GM20431 (cell line): ENCODE data around the gene XYLT1.

ENCODE experiments used
- in situ Hi-C: fragments of 300-500 bp; cut with MseI, MboI; formaldehyde crosslinking; loops from one replicate; pipeline ENCODE4 v1.15.0; 2020; ENCODE audit warnings: low sequenced_read_pairs; ENCODE audit not compliant: unreplicated experiment

The XYLT1 gene

DNA sequence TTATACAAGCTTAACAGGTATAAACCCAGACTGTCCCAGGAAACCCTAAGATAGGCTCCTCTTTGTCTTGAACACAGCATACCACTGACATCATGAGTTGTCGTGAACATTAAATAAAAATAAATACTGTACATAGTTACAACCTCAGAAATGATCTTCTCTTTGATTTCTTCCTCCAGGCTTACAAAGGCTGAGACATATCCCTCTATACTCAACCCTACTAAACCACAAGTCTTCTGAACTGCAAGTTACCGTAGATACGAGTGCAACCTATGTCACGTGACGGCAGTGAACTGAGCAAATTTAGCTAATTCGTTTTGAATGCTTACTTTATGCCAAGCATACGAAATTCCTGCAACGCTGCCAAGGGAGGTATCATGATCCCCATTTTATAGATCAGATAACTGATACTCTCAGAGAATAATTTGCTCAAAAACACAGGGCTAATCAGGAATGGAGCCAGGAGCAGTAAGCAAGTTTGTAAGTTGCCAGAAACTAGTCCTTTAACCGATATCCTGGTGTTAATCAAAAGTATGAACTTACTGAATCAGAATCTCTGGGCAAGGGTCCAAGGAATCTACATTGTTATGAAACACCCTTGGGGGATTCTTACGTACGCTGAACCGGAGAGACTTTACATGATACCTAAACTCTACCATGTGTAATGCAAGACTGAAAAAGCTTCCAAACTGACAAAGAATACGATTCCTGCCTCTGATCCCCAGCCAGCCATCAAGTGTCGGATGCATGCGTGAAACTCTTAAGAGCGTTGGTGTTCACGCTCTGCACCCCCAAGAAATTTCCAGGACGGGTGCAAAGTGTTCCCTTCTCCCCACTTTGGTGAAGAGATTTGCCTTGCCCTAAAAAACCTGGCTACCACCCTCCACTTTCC is 106.2 kb downstream of the XYLT1 start:
- in situ Hi-C loops: no loop called here

DNA sequence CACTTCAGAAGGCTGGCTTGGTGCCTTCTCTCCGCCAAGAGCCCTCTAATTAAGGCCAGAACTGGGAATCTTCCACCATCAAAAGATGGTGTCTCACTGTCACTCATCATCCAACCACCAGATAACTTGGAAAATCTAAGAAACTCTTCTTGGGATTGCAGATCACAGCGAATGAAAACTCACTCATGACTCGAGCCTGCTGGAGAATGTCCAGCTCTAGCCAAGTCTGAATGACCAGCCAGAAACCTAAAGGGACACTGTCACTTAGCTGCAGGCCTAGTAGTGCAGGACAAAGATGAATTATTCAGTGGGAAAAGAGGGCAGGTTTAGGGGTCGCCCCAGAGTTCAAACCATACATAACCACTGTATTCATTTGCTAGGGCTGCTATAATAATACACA is 107.8 kb downstream of the XYLT1 start:
- in situ Hi-C loops: no loop called here

DNA sequence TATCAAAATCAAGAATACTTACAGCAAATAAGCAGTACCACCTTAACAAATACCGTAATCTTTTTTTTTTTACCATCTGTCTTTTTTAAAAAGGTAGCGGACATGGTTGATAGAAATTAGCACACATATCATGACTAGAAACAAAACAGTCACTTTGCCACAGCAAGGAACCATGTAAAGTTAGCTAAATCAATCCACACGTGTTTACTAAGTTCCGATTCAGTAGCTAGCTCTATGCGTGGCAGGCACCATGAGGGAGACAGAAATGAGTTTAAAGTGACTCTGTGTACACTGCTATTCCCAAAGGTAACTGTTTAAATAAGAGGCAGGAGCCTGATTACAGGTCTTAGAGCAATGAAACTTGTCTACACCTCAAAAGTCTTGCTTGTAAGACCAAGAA is 108.6 kb downstream of the XYLT1 start:
- in situ Hi-C loops: no loop called here

DNA sequence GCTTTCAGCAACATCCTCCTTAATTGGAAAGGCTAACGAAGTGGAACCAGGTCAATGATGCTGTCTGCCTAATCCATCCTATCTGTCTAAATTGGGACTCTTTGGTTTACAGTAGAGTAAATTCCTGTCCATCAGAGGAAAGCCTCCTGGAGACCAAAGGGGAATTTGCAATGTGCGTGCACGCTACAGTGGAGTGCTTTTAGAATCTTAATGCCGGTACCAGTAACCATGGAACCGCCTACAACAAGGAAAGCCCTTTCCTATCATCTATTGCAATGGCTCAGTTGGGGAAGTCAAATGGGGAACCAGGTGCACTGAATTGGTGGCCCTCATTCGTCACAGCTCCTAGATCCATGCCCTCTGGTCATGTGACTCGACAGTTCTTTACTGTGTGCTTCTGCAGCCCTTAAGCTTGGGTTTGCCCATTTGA is 110.1 kb downstream of the XYLT1 start:
- in situ Hi-C loops: no loop called here

DNA sequence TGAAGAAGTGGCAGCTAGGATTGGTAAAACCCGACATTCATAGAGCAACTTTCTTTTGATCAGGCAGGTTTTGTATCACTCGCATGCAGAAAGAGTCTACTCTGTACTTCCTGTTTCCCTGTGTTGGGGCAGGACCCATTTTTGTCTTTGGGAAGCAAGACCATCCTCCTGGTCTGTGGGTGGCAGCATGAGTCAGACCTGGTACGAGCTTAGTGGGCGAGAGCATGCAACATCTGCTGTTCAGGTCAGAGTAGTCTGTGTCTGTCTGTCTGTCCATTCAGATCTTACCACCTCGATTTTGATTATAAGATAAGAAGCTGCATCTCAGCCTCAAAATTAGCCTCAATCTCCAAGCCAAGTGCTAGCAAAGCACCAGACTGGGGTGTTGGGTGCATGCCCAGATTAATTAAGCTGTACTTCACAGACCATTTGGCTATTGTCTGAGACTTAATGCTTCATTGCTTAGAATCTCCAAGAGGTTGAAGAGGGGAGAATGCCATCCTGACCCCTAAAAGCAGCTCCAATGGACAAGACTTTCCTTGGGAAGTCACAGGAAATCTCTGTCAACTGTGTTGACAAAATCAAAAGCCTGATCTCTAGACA is 110.9 kb downstream of the XYLT1 start:
- in situ Hi-C loops: no loop called here

DNA sequence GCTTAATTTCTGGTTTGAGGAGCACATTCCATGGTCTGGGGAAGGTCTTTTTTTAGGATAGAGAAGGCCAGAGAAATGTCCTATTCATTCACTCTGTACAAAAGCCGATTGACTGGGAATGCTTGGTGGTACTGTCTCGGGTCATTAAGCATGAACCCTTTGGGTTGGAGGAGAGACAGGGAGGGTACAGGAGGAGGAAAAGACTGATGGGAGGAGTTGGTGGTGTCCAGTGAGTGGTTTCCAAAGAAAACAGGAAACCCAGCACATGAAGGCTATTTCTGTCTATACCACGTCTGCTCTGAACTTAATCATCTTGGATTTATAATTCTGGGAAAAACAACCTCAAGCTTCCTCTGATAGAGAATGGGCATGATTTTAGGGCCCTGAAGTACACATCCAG is 111.9 kb downstream of the XYLT1 start:
- in situ Hi-C loops: no loop called here

DNA sequence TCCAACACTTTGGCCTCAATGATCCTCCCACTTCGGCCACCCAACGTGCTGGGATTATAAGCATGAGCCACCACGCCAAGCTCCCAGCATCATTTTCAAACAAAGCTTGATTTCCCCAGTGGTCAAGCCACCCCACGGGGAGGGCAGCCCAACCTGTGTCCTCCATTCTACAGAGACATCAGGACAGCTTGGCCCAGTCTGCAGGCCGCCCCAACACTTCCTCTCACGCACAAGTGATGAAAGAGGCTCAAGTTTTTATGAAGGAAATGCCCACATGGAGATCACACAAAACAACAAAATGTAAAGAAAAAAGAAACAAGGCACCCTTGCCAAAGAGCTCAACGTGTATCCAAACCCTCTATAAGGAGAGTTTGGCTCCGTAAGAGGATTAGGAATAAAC is 112.4 kb downstream of the XYLT1 start:
- in situ Hi-C loops: no loop called here

DNA sequence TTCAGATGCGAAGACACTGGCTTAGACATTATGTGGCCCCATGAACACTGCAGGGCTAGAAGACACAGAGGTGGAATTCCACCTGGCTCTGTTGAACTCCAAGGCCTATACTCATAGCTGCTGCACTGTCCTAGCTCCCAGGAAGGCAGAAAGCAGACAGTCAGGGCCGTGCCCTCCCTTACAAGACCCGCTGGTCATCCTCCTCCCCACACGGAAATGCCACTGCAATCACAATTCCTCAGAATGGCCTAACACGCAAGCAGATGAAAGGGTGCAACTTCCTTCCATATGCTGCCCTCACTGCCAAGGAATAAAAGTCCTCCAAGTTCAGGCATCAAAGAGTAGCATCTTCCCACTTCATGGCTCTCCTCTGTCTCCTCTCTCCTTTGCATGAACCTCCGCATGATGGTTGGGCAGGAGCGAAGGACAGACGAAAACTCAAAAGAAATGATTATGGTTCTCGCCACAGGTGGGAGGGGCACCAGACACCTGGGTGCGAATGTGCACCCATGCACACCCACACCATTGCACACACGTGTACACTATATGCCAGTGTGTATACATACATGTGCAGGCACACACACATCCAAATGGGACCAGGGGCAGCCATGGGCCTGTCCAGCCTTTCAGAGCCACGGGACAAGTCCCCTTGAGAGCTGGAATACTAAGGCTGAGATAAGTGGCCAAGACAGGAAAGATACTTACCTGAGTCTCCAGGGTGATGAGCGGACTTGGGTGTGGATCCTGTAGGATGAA is 113.3 kb downstream of the XYLT1 start:
- in situ Hi-C loops: no loop called here

DNA sequence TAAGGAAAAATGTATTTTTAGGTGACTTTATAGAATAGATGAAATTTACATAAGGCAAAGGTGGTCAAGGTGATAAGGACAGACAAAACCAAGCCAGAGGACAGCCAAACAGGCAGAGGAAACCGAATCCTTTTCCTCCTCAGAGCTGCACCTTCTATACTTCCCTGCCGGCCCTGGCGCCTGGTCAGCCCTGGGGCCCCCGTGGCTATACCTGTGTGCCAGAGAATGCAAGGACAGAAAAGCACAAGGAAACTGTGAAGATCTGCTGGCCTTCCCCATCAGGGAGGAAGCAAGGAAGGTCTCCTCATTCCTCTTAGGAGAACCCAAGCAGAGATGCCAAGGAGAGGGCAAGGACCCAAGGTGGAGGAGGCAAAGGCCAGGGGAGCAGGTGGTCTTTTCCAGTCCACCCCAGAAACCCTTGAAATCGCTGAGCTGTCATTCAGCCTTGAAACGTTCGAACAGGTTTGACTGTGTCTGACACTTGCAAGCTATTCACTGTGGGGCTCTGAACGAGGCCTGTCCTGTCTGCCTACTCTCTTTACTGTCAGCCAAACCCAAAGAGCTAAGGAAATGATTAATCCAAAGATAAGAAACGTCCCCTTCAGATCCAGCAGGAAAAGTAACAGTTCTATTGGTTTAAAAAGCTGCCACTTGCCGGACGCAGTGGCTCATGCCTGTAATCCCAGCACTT is 114.4 kb downstream of the XYLT1 start:
- in situ Hi-C loops: no loop called here

DNA sequence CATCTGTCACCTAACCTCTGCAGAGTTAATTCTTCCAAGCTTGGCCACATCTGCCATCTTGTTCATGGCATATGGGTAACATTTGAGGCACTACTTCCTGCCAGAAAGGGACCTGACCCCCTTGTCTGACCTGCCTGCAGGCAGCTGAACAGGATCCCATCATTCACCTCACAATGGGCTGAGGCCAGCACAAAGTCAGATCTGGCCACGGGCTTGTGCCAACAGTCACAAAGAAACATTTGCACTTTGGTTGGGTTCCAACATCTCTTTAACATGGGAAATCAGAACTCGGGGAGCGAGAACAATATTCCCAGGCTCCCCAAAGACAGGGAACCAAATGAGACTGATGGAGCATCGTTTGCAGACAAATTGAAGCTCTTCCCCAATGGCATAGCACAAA is 116.1 kb downstream of the XYLT1 start:
- in situ Hi-C loops: no loop called here

DNA sequence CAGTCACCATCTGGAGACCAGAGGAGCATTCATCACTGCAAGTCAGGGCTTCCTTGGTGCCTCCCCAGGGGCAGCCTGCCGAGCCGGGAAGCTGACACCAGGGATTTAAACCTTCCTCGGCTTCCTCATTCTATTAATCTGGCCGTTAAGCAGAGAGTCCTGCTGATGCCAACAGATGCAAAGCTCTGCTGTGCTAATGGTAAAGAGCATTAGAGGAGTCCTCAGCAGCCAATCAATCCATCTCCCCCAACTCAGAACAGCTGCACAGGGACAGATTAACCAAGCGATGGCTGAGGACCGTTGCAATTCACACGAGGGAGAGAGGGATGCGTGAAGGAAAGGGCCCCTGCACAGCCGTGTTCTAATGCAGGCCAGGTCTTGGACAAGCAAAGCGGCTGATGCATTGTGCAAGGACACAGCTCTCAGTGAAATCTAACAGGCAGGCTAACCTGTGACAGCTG is 116.6 kb downstream of the XYLT1 start:
- in situ Hi-C loops: no loop called here

DNA sequence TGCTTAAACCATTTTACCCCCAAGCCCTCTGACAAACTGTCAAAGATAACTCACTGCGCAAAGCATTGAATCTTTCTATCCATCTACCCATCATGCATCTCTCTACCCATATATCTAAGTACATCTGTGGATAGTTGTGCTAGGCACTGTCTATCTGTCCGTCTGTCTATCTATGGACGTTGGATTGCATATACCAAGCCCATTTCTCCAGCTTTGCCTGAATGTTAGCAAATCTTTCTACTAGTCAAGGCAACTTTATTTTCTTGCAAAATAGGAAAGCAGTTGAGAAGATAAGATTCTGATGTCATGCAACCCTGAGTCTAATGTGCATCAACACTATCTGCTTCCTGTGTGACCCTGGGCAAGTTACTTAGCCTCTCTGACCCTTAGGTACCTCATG is 117.2 kb downstream of the XYLT1 start:
- in situ Hi-C loops: no loop called here

DNA sequence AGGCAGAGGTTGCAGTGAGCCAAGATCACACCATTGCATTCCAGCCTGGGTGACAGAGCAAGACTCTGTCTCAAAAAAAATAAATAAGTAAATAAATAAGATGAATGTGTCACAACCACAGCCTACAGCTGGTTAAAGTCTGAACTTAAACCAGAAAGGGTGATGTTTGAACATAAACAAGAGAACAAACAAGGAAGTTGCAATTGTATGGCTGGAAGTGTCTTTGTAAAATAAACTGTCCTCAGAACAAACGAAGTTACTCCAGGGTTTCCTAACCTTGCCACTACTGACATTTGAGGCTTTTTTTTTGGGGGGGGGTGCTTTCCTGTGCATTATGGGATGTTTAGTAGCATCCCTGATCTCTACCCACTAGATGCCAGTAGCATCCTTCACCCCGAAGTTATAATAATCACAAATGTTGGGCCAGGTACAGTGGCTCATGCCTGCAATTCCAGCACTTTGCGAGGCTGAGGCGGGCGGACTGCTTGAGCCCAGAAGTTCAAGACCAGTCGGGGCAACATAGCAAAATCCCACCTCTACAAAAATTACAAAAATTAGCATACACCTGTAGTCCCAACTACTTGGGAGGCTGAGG is 119.2 kb downstream of the XYLT1 start:
- in situ Hi-C loops: no loop called here

DNA sequence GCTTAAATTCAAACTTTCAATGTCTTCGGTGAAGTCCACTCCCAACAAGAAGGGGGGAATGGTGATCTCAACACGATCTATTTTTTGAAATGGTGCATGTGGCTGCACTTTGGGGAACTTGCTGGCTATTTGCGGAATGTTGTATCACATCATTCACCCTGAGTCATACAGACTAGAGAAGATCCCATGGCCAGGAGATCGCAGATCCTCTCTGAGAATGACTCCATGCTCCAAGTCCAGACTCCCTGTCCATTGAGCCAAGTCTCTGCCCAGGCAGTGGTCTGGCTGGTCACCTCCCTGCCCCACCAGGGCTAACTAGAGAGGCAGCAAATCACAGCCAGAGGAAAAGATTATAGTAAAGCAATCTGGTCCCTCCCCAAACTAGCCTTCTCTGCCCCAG is 120.6 kb downstream of the XYLT1 start:
- in situ Hi-C loops: no loop called here

DNA sequence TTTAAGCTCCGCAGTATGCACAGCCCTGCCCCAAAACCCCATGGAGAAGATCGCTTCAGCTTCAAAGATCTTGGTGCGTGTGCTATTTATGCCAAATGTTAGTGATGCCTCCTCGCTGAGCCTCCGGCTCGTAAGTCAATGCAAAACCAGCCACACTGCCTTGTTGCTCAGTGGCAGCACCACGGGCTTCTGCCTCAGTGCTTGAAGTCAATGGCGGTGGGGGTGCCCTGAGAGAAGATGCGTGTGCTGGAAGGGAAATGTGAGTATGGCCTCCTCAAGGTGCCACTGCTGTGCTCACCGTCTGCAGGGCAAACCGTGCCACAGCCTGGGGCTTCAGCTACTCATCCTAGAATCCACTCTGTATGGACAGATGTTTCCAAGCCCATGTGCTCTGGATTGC is 121.9 kb downstream of the XYLT1 start:
- in situ Hi-C loops: no loop called here

DNA sequence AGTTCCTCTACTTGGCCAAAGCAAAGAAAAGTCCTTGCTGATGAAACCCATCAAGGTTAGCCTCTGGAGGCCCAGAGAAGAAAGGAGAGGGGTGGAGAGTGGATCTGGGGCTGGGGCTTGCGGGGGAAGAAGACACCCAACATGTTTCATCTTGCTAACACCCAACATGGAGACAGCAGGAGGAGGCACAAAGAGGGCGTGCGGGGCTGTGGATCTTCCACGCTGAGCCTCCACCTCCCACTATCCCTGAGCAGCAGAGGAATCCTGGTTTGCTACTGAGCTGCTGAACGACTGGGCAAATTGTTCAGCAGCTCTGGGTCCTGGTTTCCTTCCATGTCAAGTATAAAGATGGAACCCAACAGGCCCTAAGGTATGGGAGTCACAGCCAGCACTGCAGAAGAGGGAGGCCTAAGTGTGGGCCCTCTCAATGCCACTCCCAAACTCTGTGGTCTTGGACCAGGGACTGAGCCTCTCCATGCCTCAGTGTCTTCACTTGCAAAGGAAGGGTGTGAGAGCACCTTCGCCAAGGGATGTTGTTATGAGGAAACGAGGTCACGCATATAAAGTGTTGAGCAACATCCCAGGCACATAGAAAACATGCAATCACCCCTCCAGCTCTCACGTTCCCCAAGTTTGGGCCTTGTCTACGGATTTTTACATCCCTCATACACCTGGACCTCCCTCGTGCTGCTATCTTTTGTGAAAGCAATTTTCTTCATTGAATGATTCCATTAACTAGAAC is 122.5 kb downstream of the XYLT1 start:
- in situ Hi-C loops: no loop called here

DNA sequence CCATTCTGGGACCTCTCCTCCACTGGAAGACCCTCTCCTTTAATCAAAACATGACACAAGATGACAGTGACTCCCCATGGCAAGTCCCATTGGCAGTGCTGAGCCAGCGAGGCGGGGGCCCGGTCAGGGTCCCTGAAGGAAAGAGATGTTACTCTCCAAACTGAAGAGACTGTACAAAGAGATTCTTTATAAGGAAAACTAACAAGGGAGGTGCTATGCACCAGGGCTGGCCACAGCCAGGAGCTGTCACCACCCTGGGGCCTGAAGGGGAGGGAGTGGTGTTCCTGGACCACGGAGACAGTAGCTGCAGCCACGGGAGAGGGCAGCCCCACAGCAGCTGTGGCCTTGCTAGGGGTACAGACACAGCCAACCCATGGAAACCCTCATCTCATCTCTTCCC is 123.1 kb downstream of the XYLT1 start:
- in situ Hi-C loops: no loop called here

DNA sequence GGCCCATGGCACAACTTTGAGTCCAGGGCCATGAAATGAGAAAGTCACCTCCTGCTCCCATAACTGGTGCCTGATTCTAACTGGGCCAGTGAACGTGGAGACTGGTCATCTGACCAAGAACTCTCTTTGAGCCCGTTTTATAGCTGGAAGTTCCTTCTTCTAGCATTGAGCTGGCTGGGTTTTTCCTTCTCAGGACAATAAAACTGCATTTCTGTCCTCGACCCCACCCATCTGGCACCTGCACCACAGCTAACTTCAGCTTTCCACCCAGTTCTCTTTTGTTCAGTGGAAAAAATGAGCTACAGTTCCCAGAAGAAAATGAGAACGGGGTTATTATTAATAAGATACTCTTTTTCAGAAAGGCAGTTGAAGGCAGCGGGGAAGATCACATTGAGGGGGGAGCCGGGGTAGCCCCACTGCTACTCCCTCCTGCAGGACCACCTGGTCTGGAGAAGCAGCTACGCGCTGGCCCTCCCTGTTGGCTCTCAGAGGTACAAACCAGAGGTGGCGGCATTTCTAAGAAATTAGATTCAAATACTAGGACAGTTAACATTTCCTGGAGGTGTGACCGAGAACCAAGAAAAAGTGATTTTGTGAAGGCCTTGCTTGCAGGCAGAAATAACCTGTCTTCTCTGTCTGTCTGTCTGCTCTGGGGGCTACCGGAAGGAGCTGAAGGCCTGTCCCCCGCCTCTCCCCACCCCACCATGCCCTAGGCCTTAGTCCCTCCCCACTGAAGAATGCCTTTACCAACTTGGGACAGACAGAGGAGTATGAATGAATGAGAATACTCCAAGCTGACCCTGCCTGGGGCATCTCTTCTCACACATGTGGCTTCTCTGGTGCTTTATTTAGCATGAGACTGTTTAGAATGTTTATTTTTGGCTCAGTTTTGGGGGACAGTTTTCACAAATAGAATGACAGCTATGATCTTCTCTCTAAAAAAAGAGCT is 123.9 kb downstream of the XYLT1 start:
- in situ Hi-C loops: no loop called here
